ENCODE measurements around the gene EID2.

GRCh38 chr19:39546599-39546998 is 6.6 kb upstream of the EID2 start:
- TF ChIP-seq CTCF (IDR thresholded peaks at IDR 0.05) (no peak), POLR2A (IDR thresholded peaks at IDR 0.05) (no peak)

Measured in body of pancreas (tissue), 4 donors.